LNCAP (cell line): ENCODE results near the gene TAS1R3.

Experiments used
- TF ChIP-seq, protein P1 (sequence below): fragments of 450-650 bp; IDR thresholded peaks from 2 replicates; pipeline ENCODE4 v1.5.1; 2017; ENCODE audit warnings: mild to moderate bottlenecking

TAS1R3 gene

DNA sequence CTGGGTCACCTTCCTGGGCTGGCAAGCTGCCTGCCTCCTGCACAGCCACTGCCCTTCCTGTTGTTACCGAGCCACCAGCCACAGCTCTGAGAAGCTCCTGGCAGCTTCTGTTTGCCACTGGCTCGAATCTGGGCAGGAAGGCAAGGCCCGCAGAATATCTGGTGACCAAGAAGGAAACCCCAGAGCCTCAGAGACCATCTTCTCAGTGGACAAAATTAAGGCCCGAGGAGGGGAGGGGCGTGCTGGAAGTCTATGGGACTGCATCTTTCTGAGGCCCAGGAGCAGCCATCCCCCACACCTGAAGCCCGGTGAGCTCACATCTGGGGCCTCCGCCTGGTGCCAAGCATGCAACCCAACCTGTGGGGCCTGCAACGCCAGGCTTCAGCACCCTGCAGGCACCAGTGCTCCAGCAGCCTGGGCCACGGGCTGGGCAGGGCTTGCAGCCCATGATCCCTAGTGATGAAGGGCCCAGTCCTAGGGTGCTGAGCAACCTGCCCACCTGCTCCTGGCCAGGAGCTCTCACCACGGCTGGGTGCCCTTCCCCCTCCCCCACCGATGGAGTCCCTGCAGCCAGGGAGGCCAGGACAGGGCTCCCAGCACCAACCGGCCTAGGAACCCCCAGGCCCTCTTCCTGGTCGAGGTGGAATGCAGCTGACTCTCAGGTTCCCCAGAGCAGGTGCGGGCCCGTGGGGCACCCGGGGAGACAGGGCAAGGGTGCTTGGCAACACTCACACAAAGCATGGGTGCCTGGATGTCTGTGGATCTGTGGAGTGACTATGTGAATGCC lies 5.6 kb upstream of the TAS1R3 start:
- TF ChIP-seq, protein P1, sequence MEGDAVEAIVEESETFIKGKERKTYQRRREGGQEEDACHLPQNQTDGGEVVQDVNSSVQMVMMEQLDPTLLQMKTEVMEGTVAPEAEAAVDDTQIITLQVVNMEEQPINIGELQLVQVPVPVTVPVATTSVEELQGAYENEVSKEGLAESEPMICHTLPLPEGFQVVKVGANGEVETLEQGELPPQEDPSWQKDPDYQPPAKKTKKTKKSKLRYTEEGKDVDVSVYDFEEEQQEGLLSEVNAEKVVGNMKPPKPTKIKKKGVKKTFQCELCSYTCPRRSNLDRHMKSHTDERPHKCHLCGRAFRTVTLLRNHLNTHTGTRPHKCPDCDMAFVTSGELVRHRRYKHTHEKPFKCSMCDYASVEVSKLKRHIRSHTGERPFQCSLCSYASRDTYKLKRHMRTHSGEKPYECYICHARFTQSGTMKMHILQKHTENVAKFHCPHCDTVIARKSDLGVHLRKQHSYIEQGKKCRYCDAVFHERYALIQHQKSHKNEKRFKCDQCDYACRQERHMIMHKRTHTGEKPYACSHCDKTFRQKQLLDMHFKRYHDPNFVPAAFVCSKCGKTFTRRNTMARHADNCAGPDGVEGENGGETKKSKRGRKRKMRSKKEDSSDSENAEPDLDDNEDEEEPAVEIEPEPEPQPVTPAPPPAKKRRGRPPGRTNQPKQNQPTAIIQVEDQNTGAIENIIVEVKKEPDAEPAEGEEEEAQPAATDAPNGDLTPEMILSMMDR = no peak

DNA sequence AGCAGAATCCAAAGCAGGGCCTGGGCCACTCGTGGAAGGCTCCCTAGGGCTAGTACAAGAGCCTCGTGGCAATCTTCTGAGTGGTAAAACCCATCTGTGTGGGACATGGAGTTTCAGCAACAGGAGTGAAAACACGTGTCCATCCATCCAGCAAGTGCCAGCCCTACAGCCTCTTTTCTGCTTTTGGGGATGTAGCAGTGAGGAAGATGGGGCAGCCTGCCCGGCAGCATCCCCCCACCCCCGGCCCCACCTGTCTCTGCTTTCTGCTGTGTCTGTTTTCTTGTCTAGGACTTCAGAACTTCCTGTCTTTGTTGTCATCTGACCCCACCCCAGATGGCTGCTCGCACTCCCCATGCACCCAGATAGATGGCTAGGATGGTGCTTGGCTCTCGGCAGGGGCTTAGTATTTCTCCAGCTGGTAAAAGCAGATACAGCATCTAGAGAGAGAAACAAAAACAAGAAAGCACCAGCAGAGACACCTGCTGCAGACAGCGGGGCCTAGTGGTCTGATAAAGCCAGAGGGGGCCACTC lies 4.9 kb upstream of the TAS1R3 start:
- TF ChIP-seq, protein P1 = no peak

DNA sequence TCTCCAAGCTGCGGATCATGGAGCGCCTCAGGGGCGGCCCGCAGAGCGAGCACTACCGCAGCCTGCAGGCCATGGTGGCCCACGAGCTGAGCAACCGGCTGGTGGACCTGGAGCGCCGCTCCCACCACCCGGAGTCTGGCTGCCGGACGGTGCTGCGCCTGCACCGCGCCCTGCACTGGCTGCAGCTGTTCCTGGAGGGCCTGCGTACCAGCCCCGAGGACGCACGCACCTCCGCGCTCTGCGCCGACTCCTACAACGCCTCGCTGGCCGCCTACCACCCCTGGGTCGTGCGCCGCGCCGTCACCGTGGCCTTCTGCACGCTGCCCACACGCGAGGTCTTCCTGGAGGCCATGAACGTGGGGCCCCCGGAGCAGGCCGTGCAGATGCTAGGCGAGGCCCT lies 3.8 kb upstream of the TAS1R3 start:
- TF ChIP-seq, protein P1 = no peak

DNA sequence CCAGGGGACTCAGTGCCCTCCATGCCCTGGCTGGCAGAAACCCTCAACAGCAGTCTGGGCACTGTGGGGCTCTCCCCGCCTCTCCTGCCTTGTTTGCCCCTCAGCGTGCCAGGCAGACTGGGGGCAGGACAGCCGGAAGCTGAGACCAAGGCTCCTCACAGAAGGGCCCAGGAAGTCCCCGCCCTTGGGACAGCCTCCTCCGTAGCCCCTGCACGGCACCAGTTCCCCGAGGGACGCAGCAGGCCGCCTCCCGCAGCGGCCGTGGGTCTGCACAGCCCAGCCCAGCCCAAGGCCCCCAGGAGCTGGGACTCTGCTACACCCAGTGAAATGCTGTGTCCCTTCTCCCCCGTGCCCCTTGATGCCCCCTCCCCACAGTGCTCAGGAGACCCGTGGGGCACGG lies 2.8 kb upstream of the TAS1R3 start:
- TF ChIP-seq, protein P1 = no peak

DNA sequence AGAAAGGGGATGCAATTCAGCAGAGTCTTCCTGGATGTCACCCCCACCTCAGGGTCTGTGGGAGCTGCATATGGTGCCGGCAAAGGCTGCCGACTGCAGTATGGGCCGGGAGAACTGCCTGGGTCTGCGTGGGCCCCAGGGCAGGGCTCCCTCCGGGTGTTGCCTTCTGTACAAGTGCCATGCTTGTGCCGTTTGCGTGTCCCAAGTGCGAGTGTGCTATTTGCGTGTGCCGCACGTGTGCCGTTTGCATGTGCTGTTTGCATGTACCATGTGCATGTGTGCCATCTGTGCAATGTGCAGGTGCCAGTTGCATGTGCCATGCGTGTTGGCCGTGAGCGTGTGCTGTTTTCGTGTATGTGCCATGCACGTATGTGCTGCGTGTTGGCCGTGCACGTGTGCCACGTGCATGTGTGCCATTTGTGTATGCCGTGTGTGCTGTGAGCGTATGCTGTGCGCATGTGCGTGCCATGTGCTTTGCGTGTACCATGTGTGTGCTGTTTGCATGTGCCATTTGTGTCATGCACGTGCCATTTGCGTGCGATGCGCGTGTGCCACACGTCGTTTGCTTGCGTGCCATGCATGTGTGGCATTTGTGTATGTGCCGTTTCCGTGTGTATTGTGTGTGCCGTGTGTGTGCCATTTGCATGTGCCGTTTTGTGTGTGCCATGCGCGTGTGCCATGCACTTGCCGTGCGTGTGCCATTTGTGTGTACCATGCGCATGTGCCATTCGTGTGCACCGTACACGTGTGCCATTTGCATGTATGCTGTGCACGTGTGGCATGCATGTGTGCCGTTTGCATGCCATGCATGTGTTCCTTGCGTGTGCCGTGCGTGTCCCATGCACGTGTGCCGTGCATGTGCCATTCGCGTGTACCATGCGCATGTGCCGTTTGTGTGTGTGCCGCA lies 1.5 kb upstream of the TAS1R3 start:
- TF ChIP-seq, protein P1 = no peak

DNA sequence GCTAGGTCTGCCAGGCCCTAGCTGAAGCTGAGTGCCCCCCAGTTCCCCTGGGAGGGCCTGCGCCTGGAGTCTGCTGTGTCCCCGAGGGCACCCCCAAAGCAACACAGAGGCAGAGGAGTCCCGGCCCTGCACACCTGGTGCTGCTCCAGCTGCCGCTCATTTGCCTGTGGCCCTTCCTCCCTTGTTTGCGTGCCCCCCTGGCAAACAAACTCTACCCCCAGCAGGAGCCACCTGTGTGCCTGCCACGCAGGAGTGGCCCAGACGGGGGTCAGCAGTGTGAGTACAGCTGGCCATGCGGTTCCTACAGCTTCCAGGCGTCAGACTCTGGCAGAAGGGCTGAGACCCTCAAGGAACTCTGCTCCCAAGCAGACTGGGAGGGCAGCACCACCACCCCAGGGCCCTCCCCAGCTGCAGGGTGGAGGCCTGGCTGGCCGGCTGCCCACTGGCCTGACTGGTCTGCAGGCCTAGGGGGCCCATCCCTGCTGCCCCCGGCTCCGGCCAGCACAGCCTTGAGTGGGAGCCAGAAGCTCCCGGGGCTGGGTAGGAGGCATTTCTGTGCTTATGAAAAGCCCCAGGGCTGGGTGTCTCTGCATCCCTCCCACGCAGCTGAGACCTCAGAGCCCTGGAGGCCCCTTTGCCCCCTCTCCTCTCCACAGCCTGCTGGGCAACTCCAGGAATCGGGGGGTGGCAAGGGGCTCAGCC lies 563 bp upstream of the TAS1R3 start:
- TF ChIP-seq, protein P1 = no peak
